Vagina (tissue), 2 donors: ENCODE data around the gene APCDD1L.

Source experiments
- POLR2A ChIP-seq, 2 donors: fragments of 450-650 bp; IDR thresholded peaks; one replicate each; pipeline ENCODE4 v1.6.1; 2017; ENCODE audit warnings: antibody characterized with exemption in 2 of 2, mild to moderate bottlenecking in 2 of 2, moderate library complexity in 2 of 2
- POLR2AphosphoS5 ChIP-seq, 2 donors: sonication (generic); formaldehyde crosslinking; IDR thresholded peaks; one replicate each; pipeline ENCODE4 v1.9.0; 2017; ENCODE audit warnings: antibody characterized with exemption in 2 of 2, mild to moderate bottlenecking in 2 of 2, low read depth in 1 of 2; ENCODE audit not compliant: insufficient read depth in 1 of 2
- TF ChIP-seq, protein P1 (sequence below), 3 experiments: fragments of 450-650 bp in 2 of 3; fragments of 200-600 bp in 1 of 3; sonication (generic) in 1 of 3; IDR thresholded peaks; one replicate each; pipeline ENCODE4 v1.5.1; 2017 to 2019; ENCODE audit warnings: antibody characterized with exemption in 3 of 3, mild to moderate bottlenecking in 2 of 3, moderate library complexity in 2 of 3

GRCh38 chr20:58559368-58559729 lies 44.1 kb upstream of the APCDD1L start:
- TF ChIP-seq POLR2AphosphoS5 (IDR thresholded peaks at IDR 0.05; ENCODE audit: insufficient read depth in 1 of 2, low read depth in 1 of 2) (no peak), POLR2A (IDR thresholded peaks at IDR 0.05) (no peak)
- TF ChIP-seq, protein P1, sequence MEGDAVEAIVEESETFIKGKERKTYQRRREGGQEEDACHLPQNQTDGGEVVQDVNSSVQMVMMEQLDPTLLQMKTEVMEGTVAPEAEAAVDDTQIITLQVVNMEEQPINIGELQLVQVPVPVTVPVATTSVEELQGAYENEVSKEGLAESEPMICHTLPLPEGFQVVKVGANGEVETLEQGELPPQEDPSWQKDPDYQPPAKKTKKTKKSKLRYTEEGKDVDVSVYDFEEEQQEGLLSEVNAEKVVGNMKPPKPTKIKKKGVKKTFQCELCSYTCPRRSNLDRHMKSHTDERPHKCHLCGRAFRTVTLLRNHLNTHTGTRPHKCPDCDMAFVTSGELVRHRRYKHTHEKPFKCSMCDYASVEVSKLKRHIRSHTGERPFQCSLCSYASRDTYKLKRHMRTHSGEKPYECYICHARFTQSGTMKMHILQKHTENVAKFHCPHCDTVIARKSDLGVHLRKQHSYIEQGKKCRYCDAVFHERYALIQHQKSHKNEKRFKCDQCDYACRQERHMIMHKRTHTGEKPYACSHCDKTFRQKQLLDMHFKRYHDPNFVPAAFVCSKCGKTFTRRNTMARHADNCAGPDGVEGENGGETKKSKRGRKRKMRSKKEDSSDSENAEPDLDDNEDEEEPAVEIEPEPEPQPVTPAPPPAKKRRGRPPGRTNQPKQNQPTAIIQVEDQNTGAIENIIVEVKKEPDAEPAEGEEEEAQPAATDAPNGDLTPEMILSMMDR (IDR thresholded peaks at IDR 0.05), result no peak
